ENCODE measurements around the gene USH2A. TPM values are rescaled to one million over a fixed set of nuclear protein-coding genes. Genes with fewer than 3 reads are reported as not detected.

The USH2A gene
- total and polyA plus RNA-seq, 12 donors: 0.03 to 1.9 (median 0.16) TPM; not detected in 3

DNA sequence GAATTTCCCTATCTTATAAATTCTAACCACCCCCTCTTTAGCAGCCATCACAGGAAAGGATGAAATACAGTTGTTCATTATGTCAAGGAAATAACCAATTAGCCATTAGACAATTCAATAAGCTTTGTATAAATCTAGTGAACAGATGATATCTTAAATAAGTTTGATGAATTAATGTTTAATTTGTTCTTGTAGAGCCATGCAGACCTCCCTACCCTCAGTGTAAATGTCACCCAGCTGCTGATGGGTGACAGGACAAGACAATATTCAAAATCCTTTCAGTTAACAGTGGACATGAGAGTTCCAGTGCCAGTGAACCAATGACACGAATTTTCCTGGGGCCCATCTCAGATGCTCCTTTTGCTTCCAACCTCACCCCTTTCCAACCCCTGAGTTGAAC is 460.2 kb downstream of the USH2A start:
- intact Hi-C loops (cut with DNase I): no loop called here
- Histone ChIP-seq H3K27ac (no peak overlapping the region), H3K9me3 (replicated peaks in 1 of 3) (no peaks in the 10 kb centered on the region), H3K36me3 (replicated peaks in 1 of 2) (no peaks in the 10 kb centered on the region), H3K27me3 (no peaks in the 10 kb centered on the region), H3K4me1 (replicated peaks in 1 of 2) (no peaks in the 10 kb centered on the region), H3K4me3 (no peak overlapping the region)
- TF ChIP-seq CTCF (IDR thresholded peaks at IDR 0.05): no peak
- DNase-seq: no peak
- WGBS, 4 donors: 29 to 35% (median 34%) methylated on average over 1 of the region's 1 CpG

DNA sequence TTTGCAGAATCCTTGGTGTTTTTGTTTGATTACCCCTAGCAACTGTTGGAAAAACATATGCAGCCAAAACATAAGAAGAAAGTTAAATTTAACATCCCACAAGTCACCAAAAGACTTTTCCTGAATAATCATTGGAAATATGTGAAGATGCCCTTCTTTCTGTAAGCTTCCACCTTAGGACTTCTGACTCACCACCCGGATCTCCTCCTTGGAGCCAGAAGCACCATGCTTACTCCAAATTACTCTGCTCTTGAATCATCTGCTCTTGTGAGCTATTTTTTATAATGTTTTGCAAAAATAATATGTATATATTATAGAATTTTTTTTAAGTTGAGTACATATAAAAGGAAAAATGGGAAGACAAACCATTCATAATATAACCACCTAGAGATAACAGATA is 464.4 kb downstream of the USH2A start:
- H3K9me3 ChIP-seq (replicated peaks in 1 of 3): no peaks in the 10 kb centered on the region
- H3K27ac ChIP-seq: no peak overlapping the region
- WGBS, 4 donors: 68 to 73% (median 69%) methylated on average over 1 of the region's 1 CpG
- no peak for DNase-seq
- H3K4me1 ChIP-seq (replicated peaks in 1 of 2): no peaks in the 10 kb centered on the region
- intact Hi-C loops (cut with DNase I): no loop called here
- TF ChIP-seq CTCF (IDR thresholded peaks at IDR 0.05) (no peak), POLR2A (IDR thresholded peaks at IDR 0.05) (no peak)
- no peaks in the 10 kb centered on the region for H3K27me3 ChIP-seq
- no peak overlapping the region for H3K4me3 ChIP-seq
- no peaks in the 10 kb centered on the region for H3K36me3 ChIP-seq (replicated peaks in 1 of 2)

GRCh38 chr1:215957663-215958062 is 465.6 kb downstream of the USH2A start:
- Histone ChIP-seq H3K27ac (no peak overlapping the region), H3K4me3 (no peak overlapping the region), H3K9me3 (replicated peaks in 1 of 3) (no peaks in the 10 kb centered on the region), H3K4me1 (replicated peaks in 1 of 2) (no peaks in the 10 kb centered on the region), H3K27me3 (no peaks in the 10 kb centered on the region), H3K36me3 (replicated peaks in 1 of 2) (no peaks in the 10 kb centered on the region)
- DNase-seq: no peak
- intact Hi-C loops (cut with DNase I): no loop called here
- TF ChIP-seq POLR2A (IDR thresholded peaks at IDR 0.05) (no peak), CTCF (IDR thresholded peaks at IDR 0.05) (no peak)
- WGBS, 4 donors: 19 to 30% (median 27%) methylated on average over 7 of the region's 7 CpGs

DNA sequence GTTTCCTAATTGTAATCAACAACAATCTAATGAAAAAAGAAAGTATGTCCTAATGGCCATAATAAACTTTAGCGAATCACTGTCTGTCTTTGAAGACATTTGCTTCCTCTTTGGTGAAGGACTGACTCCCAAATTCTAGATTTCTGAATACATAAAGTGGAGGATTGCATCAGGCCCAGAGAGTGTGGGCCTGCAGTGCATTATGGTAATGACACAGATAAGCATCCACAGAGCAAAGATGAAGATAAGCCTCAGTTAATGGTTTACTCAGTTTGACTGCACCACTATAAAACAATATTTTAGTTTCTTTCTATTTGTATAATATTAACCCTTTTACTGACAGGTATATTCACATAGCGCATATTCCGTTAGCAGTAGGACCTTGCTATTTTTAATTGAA is 490.7 kb downstream of the USH2A start:
- Histone ChIP-seq H3K27ac (no peak overlapping the region), H3K4me3 (no peak overlapping the region), H3K36me3 (replicated peaks in 1 of 2) (no peaks in the 10 kb centered on the region), H3K27me3 (no peaks in the 10 kb centered on the region), H3K4me1 (replicated peaks in 1 of 2) (no peaks in the 10 kb centered on the region), H3K9me3 (replicated peaks in 1 of 3) (no peaks in the 10 kb centered on the region)
- WGBS, 4 donors: 87 to 91% (median 89%) methylated on average over 3 of the region's 3 CpGs
- TF ChIP-seq POLR2A (IDR thresholded peaks at IDR 0.05) (no peak), CTCF (IDR thresholded peaks at IDR 0.05) (no peak)
- intact Hi-C loops (cut with DNase I): no loop called here
- DNase-seq: no peak

Measured in adrenal gland (tissue), 12 donors.